ENCODE measurements around the gene CBFB.

GRCh38 chr16:67088551-67088950 is 59.6 kb downstream of the CBFB start:
- no peak for TF ChIP-seq REST (IDR thresholded peaks at IDR 0.05; ENCODE audit: insufficient replicate concordance, low read depth)
- TF ChIP-seq CTCF (IDR thresholded peaks at IDR 0.05; ENCODE audit: insufficient read depth, low read length): no peak
- TF ChIP-seq POLR2AphosphoS5 (IDR thresholded peaks at IDR 0.05; ENCODE audit: low read depth): no peak
- TF ChIP-seq GABPA (IDR thresholded peaks at IDR 0.05; ENCODE audit: low read depth): no peak
- no peak for TF ChIP-seq SPI1 (IDR thresholded peaks at IDR 0.05; ENCODE audit: borderline replicate concordance, low read depth)

All from HL-60 (cell line).